H1 (cell line): ENCODE measurements around the gene WDCP. TPM values are rescaled to one million over a fixed set of nuclear protein-coding genes. Genes with fewer than 3 reads are reported as not detected.

Experiments
- CBX8 ChIP-seq: fragments of 300-800, 300-1000 bp; sonication (generic); IDR thresholded peaks from 2 replicates; pipeline ENCODE4 v1.7.1; 2016; ENCODE audit warnings: low read depth, low read length, borderline replicate concordance
- CTCF ChIP-seq, 3 experiments: IDR thresholded peaks; 1 replicate in 2 of 3; 2 replicates in 1 of 3; pipeline versions ENCODE4 v1.5.1 to v1.6.1; 2011; ENCODE audit warnings: low read length in 3 of 3, mild to moderate bottlenecking in 3 of 3, inconsistent platforms in 2 of 3, low read depth in 1 of 3, moderate library complexity in 1 of 3; ENCODE audit not compliant: insufficient read depth in 1 of 3; ENCODE audit errors: control extremely low read depth in 1 of 3
- SP4 ChIP-seq: IDR thresholded peaks from 2 replicates; pipeline ENCODE4 v1.6.1; 2012; ENCODE audit warnings: low read length, inconsistent platforms
- TBP ChIP-seq: IDR thresholded peaks from 2 replicates; pipeline ENCODE4 v1.6.1; 2011; ENCODE audit warnings: low read depth, low read length, improper control_type of control experiment
- polyA plus RNA-seq, 7 experiments: library from polyadenylated mRNA; depleted of rRNA in 3 of 7; stranded (reverse) in 5 of 7; unstranded in 2 of 7; fragments of >200 nt in 5 of 7; fragments of 200-250 nt in 2 of 7; gene quantifications; 1 replicate in 5 of 7; 2 replicates in 1 of 7; 4 replicates in 1 of 7; pipeline versions ENCODE4 v1.2.1 to v1.2.3, GENCODE V29; 2011 to 2013; ENCODE audit warnings: missing spikeins in 2 of 7, mixed read lengths in 2 of 7
- total RNA-seq: library from RNA; stranded (reverse); fragmentation: NEBNext Ultra II Directional; extraction: Animal tissue kit (Norgen Biotek cat#: 25700); gene quantifications from 2 replicates; pipeline ENCODE4 v1.2.1, GENCODE V29; 2021
- TF ChIP-seq, protein P1 (sequence below): IDR thresholded peaks from 2 replicates; pipeline ENCODE4 v1.6.1; 2012; ENCODE audit warnings: inconsistent platforms
- TF ChIP-seq, protein P2 (sequence below): IDR thresholded peaks from 2 replicates; pipeline ENCODE4 v1.6.1; 2011; ENCODE audit warnings: low read depth, mild to moderate bottlenecking, low read length; ENCODE audit not compliant: insufficient read depth

WDCP gene
- total and polyA plus RNA-seq, 2 of the 8 experiments (the other 6 are each of a cell fraction or from before 2014, with no cell fraction given) = 19.2 to 40.1 TPM

- TF ChIP-seq, protein P1, sequence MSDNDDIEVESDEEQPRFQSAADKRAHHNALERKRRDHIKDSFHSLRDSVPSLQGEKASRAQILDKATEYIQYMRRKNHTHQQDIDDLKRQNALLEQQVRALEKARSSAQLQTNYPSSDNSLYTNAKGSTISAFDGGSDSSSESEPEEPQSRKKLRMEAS = no peak
- TF ChIP-seq SP4 = no peak
- no peak for TF ChIP-seq CBX8
- TF ChIP-seq, protein P2, sequence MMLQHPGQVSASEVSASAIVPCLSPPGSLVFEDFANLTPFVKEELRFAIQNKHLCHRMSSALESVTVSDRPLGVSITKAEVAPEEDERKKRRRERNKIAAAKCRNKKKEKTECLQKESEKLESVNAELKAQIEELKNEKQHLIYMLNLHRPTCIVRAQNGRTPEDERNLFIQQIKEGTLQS = no peak
- no peak for TF ChIP-seq TBP
- no peak for TF ChIP-seq CTCF (IDR thresholded peaks at IDR 0.05; ENCODE audit: control extremely low read depth in 1 of 3, insufficient read depth in 1 of 3, low read depth in 1 of 3, low read length in 3 of 3)
- TF ChIP-seq, all 59 proteins: peak for 0
Observed at GRCh38 chr2:24047703-24048033, 477 bp upstream of the WDCP start (continued).
